IPS-18c (cell line): Measurements from ENCODE around the gene PLXND1.
A peak's percentile ranks its signal among the peaks of the same experiment; 100 is the strongest.

Experiments
- H3K4me3 ChIP-seq: 2 replicates; pipeline ENCODE4 v1.7.0; 2013; ENCODE audit warnings: low read depth, mild to moderate bottlenecking, low read length, moderate library complexity; ENCODE audit not compliant: insufficient read depth
- H3K9me3 ChIP-seq: one replicate; pipeline ENCODE4 v1.6.1; 2013; ENCODE audit warnings: mild to moderate bottlenecking, low read length, moderate library complexity; ENCODE audit not compliant: control insufficient read depth, insufficient read depth

Gene PLXND1

DNA sequence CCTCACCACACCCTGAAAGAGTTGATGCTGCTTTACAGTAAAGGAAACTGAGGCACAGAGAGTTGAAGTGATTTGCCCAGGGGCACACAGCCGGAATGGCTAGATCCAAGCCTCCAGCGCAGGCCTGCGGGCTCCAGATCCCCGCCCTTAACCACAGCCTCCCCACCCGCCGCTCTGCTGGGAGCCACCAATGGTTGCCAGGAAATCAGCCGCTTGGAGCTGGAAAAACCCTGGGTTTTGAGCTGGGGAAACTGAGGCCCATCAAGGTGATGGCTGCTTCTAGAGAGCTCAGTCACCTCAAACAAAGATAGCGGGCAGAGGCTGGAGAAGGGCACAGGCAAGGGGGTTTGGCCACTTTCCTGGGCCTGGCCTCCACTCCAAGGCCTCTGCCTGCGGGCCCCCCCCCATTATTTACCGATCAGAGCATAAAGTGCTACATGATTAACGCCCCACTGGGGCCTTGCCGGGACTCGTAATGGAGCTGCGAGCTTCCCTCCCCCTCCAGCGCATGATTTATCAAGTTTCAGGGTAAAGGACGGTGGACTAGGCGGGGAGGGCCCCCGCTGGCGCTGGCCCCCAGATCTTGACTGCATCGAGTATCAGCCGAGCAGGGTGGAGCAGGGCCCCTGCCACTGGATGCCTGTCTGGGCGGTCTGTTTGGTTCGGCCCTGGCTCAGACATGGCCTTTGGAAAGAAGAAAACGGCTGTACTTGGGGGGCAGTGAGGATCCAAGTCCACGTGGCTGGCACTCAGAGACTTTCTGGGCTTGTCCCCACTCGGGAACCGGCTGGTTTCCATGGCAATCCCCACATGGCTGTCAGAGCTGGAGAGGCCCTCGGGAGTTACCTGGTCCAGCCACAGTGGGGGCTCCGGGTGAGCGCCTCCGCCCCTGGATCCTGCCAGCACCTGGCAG lies 9.1 kb downstream of the PLXND1 start:
- H3K9me3 ChIP-seq: no peaks in the 10 kb centered on the region
- H3K4me3 ChIP-seq: 0 out of 2 replicates have a peak overlapping the region, but pooled peaks have one; percentile 3

DNA sequence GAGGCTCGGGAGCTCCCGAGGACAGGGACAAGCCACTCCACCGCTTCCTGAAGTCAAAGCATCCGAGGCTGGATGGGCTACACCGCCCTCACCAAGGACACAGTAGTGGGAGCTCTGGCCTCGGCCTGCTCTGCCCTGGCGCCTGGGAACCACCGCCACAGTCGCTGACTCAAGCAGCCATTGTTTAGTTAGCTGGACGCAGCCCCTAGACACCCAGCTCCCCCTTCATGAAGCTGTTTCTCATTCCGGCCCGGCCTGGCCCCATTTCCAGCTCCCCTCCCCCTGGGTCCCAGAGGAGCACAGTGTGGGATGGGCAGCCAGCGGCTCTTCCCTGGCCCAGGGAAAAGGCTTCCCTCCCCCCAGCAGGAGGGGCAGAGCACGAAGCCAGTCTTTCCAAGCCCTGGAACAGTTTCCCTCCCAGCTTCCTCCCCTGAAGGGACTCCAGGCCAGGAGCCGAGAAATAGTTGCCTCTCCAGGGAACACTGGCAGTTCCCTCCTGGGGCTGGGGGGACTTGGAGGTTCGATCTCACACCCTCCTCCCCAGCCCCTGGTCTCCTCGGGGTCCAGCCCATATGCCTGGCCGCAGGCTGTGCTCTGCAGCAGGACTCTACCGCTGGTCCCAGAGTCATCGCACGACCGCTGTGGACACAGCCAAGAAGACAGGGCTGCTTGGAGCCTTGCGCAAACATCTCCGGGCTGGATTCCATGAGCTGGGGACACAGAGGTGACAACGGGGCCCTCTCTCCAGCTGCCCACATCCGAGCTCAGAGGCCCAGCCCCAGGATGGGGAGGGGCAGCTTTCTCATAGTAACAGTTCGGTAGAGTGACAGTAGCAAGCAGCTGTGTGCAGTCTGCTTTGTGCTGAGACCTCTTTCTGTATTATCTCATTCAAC lies 10.0 kb downstream of the PLXND1 start:
- Histone ChIP-seq H3K9me3 (no peaks in the 10 kb centered on the region), H3K4me3 (no peak overlapping the region)

DNA sequence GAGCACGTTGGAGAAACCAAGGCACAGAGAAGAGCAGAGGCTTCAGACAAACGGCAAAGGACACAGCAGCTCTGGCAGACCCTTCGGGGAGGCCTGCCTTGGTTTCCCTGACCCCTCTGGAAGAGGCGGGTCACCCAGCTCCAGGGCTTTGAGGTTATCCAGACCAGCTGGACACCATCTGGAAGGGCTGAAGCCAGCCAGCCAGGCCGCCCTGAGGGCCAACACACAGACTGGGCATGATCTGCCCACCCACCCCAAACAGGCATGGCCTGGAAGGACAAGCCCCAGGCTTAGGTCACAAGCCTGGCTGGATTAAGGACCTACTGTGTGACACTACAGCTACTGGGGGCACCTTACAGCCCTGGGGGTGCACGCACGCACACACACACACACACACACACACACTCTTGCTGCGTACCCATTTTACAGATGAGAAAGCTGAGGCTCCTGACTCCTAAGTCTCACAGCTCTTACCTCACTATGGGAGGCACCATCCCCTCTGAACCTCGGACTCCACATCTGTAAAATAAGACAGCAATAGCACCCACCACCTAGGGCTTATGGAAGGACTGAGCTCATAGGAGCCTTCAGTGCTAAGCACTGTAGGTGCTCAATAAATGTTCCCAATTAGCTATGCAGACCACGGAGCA lies 10.8 kb downstream of the PLXND1 start:
- H3K9me3 ChIP-seq: no peaks in the 10 kb centered on the region
- no peak overlapping the region for H3K4me3 ChIP-seq

DNA sequence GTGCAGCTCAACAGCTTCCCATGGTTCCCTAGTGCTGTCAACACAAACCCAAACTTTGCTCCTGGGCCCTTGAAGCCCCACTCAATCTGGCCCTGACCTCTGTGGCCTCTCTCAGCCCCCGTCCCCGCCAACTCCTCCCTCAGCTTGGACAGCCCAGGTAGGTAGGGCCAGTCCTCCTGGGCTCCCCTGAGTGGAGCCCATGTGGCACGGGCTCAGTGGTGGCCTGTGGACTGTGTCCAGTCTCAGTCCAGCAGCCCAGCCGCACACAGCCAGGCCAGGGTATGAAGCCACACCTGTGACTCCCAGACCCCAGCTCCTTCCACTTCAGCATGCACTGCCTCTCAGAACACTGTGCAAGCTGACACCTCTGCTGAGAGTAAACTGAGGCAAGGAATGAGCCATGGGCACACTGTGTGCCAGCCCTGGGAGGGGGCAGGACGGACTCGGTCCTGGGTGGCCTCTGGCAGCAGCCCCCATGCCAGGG lies 11.5 kb downstream of the PLXND1 start:
- Histone ChIP-seq H3K4me3 (no peak overlapping the region), H3K9me3 (no peaks in the 10 kb centered on the region)

DNA sequence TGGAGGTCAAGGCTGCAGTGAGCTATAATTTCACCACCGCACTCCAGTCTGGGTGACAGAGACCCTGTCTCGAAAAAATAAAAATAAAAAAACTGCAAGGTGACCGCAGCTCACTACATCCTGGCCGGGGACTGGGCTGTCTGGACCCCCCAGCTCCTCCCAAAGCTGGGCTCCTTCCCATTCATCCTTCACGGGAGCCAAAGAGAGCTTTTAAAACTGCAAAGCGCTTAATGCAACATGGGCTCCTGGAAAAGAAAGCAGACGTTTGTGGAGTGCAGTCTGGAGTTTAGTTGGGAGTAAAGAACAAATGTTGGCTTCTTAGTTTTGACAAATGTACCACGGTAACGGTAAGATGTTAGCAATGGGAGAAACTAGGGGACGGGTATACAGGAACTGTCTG lies 12.1 kb downstream of the PLXND1 start:
- H3K9me3 ChIP-seq: no peaks in the 10 kb centered on the region
- no peak overlapping the region for H3K4me3 ChIP-seq

DNA sequence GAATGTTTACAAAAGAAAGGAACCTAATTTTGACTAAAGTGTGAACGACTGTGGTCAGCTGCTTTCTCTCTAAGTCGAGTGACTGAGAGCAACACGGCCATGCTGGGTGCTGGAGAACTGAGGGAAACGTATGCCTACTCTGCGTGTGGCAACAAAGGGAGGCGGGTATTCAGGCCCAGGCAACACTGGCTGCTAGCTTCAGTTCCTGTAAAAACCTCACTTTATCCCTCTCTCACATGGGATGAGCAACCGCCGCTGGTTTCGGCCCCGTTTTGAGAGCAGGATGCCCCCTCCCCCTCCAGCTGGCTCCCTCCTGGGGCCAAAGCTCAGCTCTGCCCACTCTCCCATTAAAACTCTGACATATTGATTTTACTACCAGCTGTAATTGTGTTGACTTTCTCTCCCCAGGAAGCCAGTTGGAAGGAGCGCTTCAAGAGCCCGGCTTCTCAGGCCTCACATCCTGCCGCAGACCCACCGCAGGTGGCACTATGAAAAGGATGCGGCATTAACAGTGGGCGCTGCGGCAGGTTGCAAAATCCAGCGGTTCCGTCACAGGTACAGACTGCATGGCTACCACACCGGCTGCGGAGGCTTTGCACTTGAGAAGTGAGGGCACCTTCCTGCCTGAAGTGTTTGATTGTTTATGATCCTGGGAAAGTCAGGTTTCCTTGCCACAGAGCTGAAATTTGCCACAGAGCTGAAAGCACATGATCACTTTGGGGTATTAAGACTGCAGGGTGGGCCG lies 12.7 kb downstream of the PLXND1 start:
- no peaks in the 10 kb centered on the region for H3K9me3 ChIP-seq
- no peak overlapping the region for H3K4me3 ChIP-seq

DNA sequence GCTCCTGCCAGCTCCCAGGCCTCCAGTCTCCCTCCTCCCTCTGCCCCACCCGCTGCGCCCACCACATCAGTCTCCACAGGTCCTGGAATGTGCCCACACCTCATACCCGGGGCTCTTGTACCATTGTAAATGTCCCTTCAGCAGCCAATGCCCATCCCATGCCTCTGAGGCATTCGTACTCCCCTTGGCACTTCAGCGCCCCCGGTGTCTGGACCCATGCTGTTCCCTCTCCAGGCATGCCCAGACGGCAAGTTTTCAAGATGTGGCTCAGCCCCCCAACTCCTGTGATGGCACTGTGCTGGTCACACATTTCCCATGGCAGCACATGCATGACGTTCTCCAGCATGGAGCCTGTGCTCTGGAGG lies 13.3 kb downstream of the PLXND1 start:
- Histone ChIP-seq H3K4me3 (no peak overlapping the region; the same call in 1 of the 2 replicates), H3K9me3 (no peaks in the 10 kb centered on the region)

DNA sequence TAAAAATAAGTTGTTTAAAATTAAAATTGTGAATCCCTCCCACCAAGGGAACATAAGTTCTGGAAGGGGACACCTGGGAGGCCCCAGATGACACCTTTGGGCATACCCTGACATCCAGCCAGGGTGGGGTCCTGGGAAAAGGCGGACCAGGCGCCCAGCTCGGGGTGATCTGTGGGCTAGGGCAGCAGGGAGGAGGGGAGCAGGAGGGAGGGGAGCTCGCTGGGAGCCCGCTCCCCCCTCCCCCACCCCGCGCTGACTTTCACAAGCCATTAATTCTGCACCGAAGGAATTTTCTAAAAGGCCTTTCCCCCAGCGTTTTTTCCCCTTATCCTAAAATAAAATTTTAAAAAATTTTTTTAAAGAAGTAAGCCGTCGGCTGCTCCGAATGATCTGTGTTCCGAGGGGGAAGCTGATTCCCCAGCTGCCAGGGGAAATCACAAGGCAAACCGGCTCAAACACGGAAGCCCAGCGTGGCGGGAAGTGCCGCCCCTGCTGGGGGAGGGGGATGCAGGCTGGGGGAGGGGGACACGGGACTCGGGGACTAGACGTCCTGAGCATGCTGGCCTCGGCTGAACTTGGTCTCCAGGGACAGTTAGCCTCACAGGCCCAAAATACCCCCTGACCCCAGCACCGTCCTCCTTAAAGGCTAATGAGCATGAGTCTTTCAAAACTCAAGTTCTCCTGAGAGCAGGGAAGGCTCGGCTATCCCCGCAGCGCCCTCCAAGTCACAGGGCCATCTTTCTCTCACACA lies 13.9 kb downstream of the PLXND1 start:
- Histone ChIP-seq H3K9me3 (no peaks in the 10 kb centered on the region), H3K4me3 (no peak overlapping the region; the same call in 1 of the 2 replicates)

DNA sequence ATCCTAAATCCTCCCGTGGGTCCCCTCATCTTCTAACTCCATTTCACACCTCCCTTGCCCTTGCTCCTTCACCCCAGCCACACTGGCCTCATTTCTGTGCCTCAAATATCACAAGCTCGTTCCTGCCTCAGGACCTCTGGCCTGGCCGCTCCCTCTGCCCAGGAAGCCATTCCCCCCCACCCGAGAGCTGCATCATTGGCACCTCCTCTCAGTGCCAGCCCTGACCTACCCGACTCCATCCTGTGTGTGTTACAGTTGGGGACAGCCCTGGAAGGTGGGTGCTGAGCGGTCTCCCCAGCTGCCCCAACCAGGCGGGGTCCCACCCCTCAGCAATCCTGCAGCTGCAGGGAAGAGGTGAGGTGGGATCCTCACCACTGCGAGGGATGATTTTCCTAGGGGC lies 14.5 kb downstream of the PLXND1 start:
- Histone ChIP-seq H3K4me3 (no peak overlapping the region), H3K9me3 (no peaks in the 10 kb centered on the region)

DNA sequence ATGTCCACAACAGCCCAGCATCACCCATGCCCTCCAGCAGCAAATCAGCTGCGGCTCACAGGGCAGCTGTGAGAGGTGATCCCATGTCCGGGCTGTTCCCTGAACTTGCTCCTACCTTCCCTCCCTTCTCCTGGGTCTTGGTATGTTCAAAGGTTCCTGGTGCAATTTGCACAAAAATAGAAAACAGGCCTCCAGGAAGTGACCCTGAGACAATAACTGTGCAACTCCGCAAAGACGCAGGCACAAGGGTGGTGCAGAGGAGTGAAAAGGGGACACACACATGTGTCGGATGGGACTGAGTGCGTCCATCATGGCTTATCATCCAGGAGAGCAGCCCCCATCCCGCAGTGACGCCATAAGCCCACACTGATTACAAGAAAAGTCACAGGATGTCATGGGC lies 16.3 kb downstream of the PLXND1 start:
- H3K9me3 ChIP-seq: no peaks in the 10 kb centered on the region

DNA sequence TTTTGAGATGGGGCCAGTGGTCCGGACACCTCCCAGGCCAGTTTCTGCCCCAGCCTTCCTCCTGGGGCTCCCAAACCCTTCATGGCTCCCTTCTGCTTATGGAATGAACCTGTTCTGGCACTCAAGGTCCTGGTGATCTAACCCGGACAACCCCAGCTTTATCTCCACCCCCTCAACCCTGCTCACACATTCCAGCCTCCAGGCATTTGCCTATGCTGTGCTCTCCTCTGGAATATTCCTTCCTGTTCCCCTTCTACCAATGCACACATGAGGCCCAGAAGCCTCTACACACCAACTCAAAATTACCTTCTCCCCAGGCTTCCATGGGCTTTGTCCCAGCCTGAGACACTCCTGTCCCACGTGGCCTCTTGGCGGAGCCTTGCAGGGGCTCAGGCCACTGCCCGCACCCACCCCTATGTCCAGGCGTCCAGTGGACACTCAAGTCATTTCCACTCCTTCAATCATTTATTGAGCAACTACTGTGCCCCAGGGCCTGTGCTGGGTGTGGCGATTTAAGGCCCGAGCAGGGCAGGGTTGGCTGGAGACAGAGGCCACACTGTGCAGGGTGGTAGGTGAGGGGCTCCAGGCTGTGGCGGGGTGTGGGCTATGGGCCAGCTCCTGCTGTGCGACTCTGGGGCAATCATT lies 18.8 kb downstream of the PLXND1 start:
- Histone ChIP-seq H3K4me3 (no peak overlapping the region), H3K9me3 (no peaks in the 10 kb centered on the region)

More for the DNA sequence above, 16.3 kb downstream of the PLXND1 start:
- H3K4me3 ChIP-seq: no peak overlapping the region; the same call in 1 of the 2 replicates

DNA sequence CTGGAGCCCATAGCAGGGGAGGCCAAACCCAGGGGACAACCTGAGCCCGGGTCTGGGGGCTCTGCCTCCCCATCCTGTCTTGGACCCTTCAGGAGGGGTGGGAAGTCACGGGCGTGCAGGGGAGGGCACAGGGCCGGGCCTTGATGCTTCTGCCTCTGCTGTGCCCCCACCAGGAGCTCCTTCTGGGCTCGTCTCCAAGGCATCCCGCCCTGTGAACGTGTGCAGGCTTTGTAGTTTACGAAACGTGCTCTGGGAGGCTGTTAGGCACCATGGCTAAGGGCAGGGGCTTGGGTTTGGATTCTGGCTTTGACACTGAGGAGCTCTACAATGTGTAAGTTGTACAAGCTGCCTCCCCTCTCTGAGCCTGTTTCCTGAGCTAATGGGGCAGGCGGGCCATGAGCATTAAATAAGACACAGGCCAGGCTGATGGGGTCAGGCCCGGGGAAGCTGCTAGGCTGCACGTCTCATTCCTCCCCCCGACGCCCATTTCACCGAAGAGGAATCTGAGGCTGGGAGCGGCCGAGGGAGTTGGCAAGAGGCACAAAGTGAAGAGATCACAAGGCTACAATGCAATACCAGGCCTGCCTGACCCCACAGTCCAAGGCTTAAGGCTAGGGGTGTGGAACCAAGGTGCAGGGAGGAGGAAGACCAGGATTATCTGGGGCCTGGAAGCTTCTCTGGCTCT lies 19.6 kb downstream of the PLXND1 start:
- H3K9me3 ChIP-seq: no peaks in the 10 kb centered on the region
- H3K4me3 ChIP-seq: no peak overlapping the region

DNA sequence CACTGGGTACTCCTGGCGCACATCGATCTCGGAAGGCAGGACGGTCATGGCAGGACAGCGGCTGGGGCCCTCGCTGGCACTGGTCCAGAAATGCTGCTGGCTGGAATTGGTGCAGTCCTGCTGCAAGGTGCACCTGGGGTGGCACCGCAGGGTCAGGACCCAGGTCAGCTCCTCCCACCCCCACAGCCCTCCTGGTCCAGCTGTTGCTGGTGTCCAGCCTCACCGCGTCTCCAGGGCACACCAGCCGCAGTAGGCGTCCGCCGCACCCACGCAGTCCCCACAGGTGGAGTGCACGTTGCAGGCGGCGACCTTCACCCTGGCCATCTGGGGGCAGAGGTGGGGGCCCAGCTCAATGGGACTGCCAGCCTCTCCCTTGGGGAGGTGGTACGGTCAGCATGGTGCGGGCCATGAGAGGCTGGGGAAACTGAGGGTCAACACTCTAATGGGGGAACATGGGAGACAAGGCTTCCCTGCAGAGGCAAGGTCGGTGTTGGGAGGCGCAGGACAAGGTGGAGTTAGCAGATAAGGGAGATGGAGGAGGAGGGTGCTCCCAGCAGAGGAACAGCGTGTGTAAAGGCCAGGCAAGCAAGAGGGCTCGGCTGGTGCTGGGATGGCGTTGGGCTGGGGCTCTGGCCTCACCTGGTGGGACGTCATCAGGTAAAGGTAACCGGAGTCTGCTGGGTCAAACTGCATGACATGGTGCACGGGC lies 20.4 kb downstream of the PLXND1 start:
- Histone ChIP-seq H3K9me3 (no peaks in the 10 kb centered on the region), H3K4me3 (no peak overlapping the region)

DNA sequence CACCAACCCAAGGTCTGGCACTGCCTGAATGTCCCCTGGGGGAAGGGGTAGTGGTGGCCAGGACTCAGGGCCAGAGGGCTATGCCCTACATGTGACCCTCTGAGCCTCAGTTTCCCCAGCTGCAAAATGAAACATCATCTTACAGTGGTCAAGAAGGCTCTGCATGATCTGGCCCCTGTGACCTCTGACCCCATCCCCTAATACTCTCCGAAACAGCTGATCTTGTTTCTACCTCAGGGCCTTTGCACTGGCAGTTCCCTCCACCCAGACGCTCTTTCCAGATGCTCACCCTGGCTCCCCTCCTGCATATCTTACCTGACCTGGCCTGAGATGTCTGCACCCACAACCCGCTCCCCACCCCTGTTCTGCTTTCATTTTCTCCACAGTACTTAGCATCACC lies 21.8 kb downstream of the PLXND1 start:
- Histone ChIP-seq H3K4me3 (no peak overlapping the region), H3K9me3 (no peaks in the 10 kb centered on the region)

DNA sequence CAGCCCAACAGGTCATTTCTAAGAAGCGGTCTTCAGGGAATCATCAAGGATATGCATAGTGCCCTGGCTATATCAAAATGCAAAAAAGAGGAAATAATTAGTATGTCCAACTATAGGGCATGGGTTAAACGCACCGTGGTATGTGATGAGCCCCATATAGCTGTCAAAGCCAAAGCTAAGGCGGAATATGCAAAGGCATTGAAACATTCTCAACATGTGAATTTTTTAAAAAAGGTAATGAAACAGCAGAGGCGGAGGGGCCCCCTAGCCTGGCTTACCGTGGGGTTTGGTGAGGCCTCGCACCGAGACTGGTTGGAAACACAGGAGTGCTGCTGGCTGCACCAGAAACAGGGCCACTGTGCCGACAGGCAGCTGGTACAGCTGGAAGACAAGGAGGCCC lies 23.2 kb downstream of the PLXND1 start:
- H3K4me3 ChIP-seq: no peak overlapping the region
- H3K9me3 ChIP-seq: no peaks in the 10 kb centered on the region
